CD14-positive monocyte (primary cell): Measurements from ENCODE around the gene NQO1. TPM values are rescaled to one million over a fixed set of nuclear protein-coding genes. Genes with fewer than 3 reads are reported as not detected.

ENCODE experiments used
- DNase-seq, 3 donors: peaks; one replicate each; pipeline ENCODE4 v3.0.0-alpha.2; 2011 to 2022
- H2AFZ ChIP-seq: 2 replicates; pipeline ENCODE4 v1.6.0; 2012; ENCODE audit warnings: mild to moderate bottlenecking, low read depth, low read length, inconsistent platforms; ENCODE audit not compliant: insufficient read depth, poor library complexity, severe bottlenecking
- H3K27ac ChIP-seq, 2 donors: 1 replicate in 1 of 2; 2 replicates in 1 of 2; pipeline ENCODE4 v1.5.1; 2012 to 2013; ENCODE audit warnings: low read length in 2 of 2, control low read depth in 1 of 2, inconsistent platforms in 1 of 2, low read depth in 1 of 2, mild to moderate bottlenecking in 1 of 2
- H3K27me3 ChIP-seq, 2 donors: one replicate each; pipeline versions ENCODE4 v1.6.0 to v1.6.1; 2011 to 2013; ENCODE audit warnings: low read length in 2 of 2; ENCODE audit not compliant: control insufficient read depth in 2 of 2, insufficient read depth in 2 of 2
- H3K36me3 ChIP-seq, 2 donors: replicated peaks in 1 of 2; 1 replicate in 1 of 2; 2 replicates in 1 of 2; pipeline versions ENCODE4 v1.5.1 to v1.6.1; 2012 to 2013; ENCODE audit warnings: low read length in 2 of 2, control low read depth in 1 of 2, inconsistent platforms in 1 of 2, mild to moderate bottlenecking in 1 of 2; ENCODE audit not compliant: insufficient read depth in 2 of 2, control insufficient read depth in 1 of 2
- H3K4me1 ChIP-seq, 2 donors: 1 replicate in 1 of 2; 2 replicates in 1 of 2; pipeline versions ENCODE4 v1.5.1 to v1.6.1; 2012 to 2013; ENCODE audit warnings: low read length in 2 of 2, control low read depth in 1 of 2, inconsistent platforms in 1 of 2, mild to moderate bottlenecking in 1 of 2, moderate library complexity in 1 of 2; ENCODE audit not compliant: insufficient read depth in 2 of 2, control insufficient read depth in 1 of 2
- H3K4me2 ChIP-seq: replicated peaks from 2 replicates; pipeline ENCODE3; 2012; ENCODE audit warnings: low read length, moderate library complexity, mild to moderate bottlenecking; ENCODE audit not compliant: poor library complexity, severe bottlenecking; ENCODE audit errors: extremely low read depth
- H3K4me3 ChIP-seq, 3 experiments: fragments of 200-600 bp in 1 of 3; sonication (generic) in 1 of 3; replicated peaks in 1 of 3; 1 replicate in 2 of 3; 2 replicates in 1 of 3; pipeline ENCODE4 v1.5.1; 2011 to 2013; ENCODE audit warnings: low read length in 3 of 3, mild to moderate bottlenecking in 3 of 3, control low read depth in 2 of 3, low read depth in 2 of 3, inconsistent platforms in 1 of 3, moderate library complexity in 1 of 3
- H3K79me2 ChIP-seq: 2 replicates; pipeline ENCODE4 v1.6.0; 2012; ENCODE audit warnings: mild to moderate bottlenecking, control low read depth, inconsistent platforms, low read length, moderate library complexity; ENCODE audit not compliant: insufficient read depth
- H3K9ac ChIP-seq: 2 replicates; pipeline ENCODE4 v1.6.0; 2017; ENCODE audit warnings: low read length, mild to moderate bottlenecking; ENCODE audit not compliant: insufficient read depth, poor library complexity, severe bottlenecking
- H3K9me3 ChIP-seq, 2 donors: replicated peaks in 1 of 2; 1 replicate in 1 of 2; 2 replicates in 1 of 2; pipeline versions ENCODE4 v1.5.1 to v1.6.1; 2012 to 2013; ENCODE audit warnings: low read length in 2 of 2, control low read depth in 1 of 2; ENCODE audit not compliant: control insufficient read depth in 1 of 2, insufficient read depth in 1 of 2
- H4K20me1 ChIP-seq: 2 replicates; pipeline ENCODE4 v1.6.0; 2012; ENCODE audit warnings: mild to moderate bottlenecking, low read length, control low read depth, moderate library complexity; ENCODE audit not compliant: insufficient read depth
- H3K27ac Mint-ChIP-seq, 7 donors: one replicate each; pipeline ENCODE4 v1.8.0; 2020; ENCODE audit warnings: mild to moderate bottlenecking in 7 of 7, mixed read lengths in 7 of 7, moderate library complexity in 6 of 7, inconsistent platforms in 2 of 7
- H3K27me3 Mint-ChIP-seq, 3 donors: one replicate each; pipeline ENCODE4 v1.8.0; 2021 to 2022; ENCODE audit warnings: low read depth in 3 of 3, mild to moderate bottlenecking in 3 of 3, mixed read lengths in 3 of 3, moderate library complexity in 3 of 3, inconsistent platforms in 1 of 3
- H3K36me3 Mint-ChIP-seq, 2 donors: one replicate each; pipeline ENCODE4 v1.8.0; 2020; ENCODE audit warnings: mixed read lengths in 2 of 2, inconsistent platforms in 1 of 2, mild to moderate bottlenecking in 1 of 2
- H3K4me1 Mint-ChIP-seq: one replicate; pipeline ENCODE4 v1.8.0; 2020; ENCODE audit warnings: mild to moderate bottlenecking, mixed read lengths
- H3K4me3 Mint-ChIP-seq, 2 donors: one replicate each; pipeline ENCODE4 v1.8.0; 2020; ENCODE audit warnings: mild to moderate bottlenecking in 2 of 2, mixed read lengths in 2 of 2, moderate library complexity in 1 of 2
- H3K9me3 Mint-ChIP-seq, 7 donors: one replicate each; pipeline ENCODE4 v1.8.0; 2020 to 2022; ENCODE audit warnings: mixed read lengths in 7 of 7, mild to moderate bottlenecking in 6 of 7, moderate library complexity in 6 of 7, inconsistent platforms in 2 of 7
- CTCF ChIP-seq: fragments of 200-600 bp; IDR thresholded peaks from one replicate; pipeline ENCODE4 v1.8.0; 2022; ENCODE audit warnings: antibody characterized with exemption, mild to moderate bottlenecking
- WGBS: methylation state at CpG from one replicate; pipeline ENCODE4 v1.1.5; 2013; ENCODE audit warnings: missing lambda C conversion rate; ENCODE audit not compliant: insufficient coverage; 5-methylcytosine and 5-hydroxymethylcytosine counted together
- intact Hi-C, 2 donors: fragments of 100-400 bp; cut with micrococcal nuclease; formaldehyde crosslinking; loops; one replicate each; pipeline versions ENCODE4 v1.15.0 to v1.15.1; 2023
- polyA plus RNA-seq, 3 donors: library from polyadenylated mRNA; depleted of rRNA in 1 of 3; unstranded in 2 of 3; stranded (reverse) in 1 of 3; fragments of 300-500 nt in 2 of 3; fragments of >200 nt in 1 of 3; fragmentation: Illumina TruSeq in 2 of 3; gene quantifications; 1 replicate in 2 of 3; 2 replicates in 1 of 3; pipeline ENCODE4 v1.2.3, GENCODE V29; 2012 to 2021

Gene NQO1
- polyA plus RNA-seq, 3 donors = 0.51 to 3.9 (median 3.0) TPM

GRCh38 chr16:69707920-69708683 lies 18.3 kb downstream of the NQO1 start:
- H3K36me3 ChIP-seq = peaks cover 2 to 6% of the 10 kb centered on the region in 2 donors
- H3K9me3 ChIP-seq = no peaks in the 10 kb centered on the region
- H3K79me2 ChIP-seq = no peaks in the 10 kb centered on the region
- intact Hi-C loops = no loop called here
- H3K27ac ChIP-seq = no peak overlapping the region
- H2AFZ ChIP-seq = no peak overlapping the region
- H3K4me3 ChIP-seq = no peak overlapping the region
- TF ChIP-seq CTCF = no peak
- DNase-seq = no peak
- H3K9ac ChIP-seq = no peak overlapping the region
- Mint-ChIP-seq H3K27ac (peak overlapping the region in 2 of 7 donors; percentile 0 to 54), H3K9me3 (no peaks in the 10 kb centered on the region), H3K27me3 (no peaks in the 10 kb centered on the region), H3K4me3 (no peak overlapping the region), H3K36me3 (peaks cover 26 to 30% of the 10 kb centered on the region in 2 donors), H3K4me1 (no peaks in the 10 kb centered on the region)
- 94% methylated on average over 9 of the region's 10 CpGs for WGBS
- no peaks in the 10 kb centered on the region for H3K4me1 ChIP-seq
- no peaks in the 10 kb centered on the region for H4K20me1 ChIP-seq
- no peaks in the 10 kb centered on the region for H3K27me3 ChIP-seq
- no peak overlapping the region for H3K4me2 ChIP-seq

GRCh38 chr16:69706975-69707340 lies 19.4 kb downstream of the NQO1 start:
- Histone ChIP-seq H3K4me1 (no peaks in the 10 kb centered on the region), H3K27me3 (no peaks in the 10 kb centered on the region), H4K20me1 (no peaks in the 10 kb centered on the region), H2AFZ (no peak overlapping the region), H3K79me2 (no peaks in the 10 kb centered on the region), H3K4me2 (no peak overlapping the region), H3K4me3 (no peak overlapping the region), H3K27ac (no peak overlapping the region), H3K36me3 (peaks cover 2 to 11% of the 10 kb centered on the region in 2 donors), H3K9ac (no peak overlapping the region), H3K9me3 (no peaks in the 10 kb centered on the region)
- peaks cover 20 to 26% of the 10 kb centered on the region in 2 donors for H3K36me3 Mint-ChIP-seq
- no peak for TF ChIP-seq CTCF
- no peaks in the 10 kb centered on the region for H3K4me1 Mint-ChIP-seq
- H3K9me3 Mint-ChIP-seq = no peaks in the 10 kb centered on the region
- intact Hi-C loops = no loop called here
- H3K27ac Mint-ChIP-seq = no peak overlapping the region
- H3K27me3 Mint-ChIP-seq = no peaks in the 10 kb centered on the region
- H3K4me3 Mint-ChIP-seq = no peak overlapping the region
- WGBS = no CpG with 5 or more reads among the region's 2 CpGs
- no peak for DNase-seq
